ENCODE measurements around the gene RPS6KB1. TPM values are rescaled to one million over a fixed set of nuclear protein-coding genes. Genes with fewer than 3 reads are reported as not detected.
A peak's percentile ranks its signal among the peaks of the same experiment; 100 is the strongest.

The RPS6KB1 gene
- total and polyA plus RNA-seq, 9 of the 15 experiments (the other 6 are each of a cell fraction or from before 2014, with no cell fraction given), result 8.8 to 60.7 (median 35.1) TPM

GRCh38 chr17:59916446-59916845 lies 23.5 kb downstream of the RPS6KB1 start:
- CTCF ChIA-PET (ENCODE audit: low intra/inter-chr PET ratio), result no interaction called here
- in situ Hi-C loops (cut with MboI), result loop anchor here (5.0 kb wide), 1 partner anchor 121 kb away; no protein-coding TSS in a partner anchor

More at GRCh38 chr17:59916446-59916845, 23.5 kb downstream of the RPS6KB1 start:
- no peaks in the 10 kb centered on the region for H3K4me1 ChIP-seq (replicated peaks in 1 of 2; ENCODE audit: control insufficient read depth in 2 of 2, insufficient read depth in 2 of 2, low read length in 2 of 2)
- no peaks in the 10 kb centered on the region for H3K27me3 ChIP-seq (ENCODE audit: control insufficient read depth in 2 of 2, insufficient read depth in 2 of 2, low read length in 2 of 2)
- intact Hi-C loops (cut with micrococcal nuclease), result no loop called here
- ATAC-seq (no peak), DNase-seq (ENCODE audit: extremely low read depth in 1 of 4, low spot score in 3 of 4) (no peak), FAIRE-seq (no peak)
- POLR2A ChIA-PET, result no interaction called here
- no peak for TF ChIP-seq MAFG (tag; conservative IDR thresholded peaks at IDR 0.05)
- TF ChIP-seq TARDBP (IDR thresholded peaks at IDR 0.05), result no peak
- no peak for TF ChIP-seq NUFIP1 (IDR thresholded peaks at IDR 0.05; ENCODE audit: partially characterized antibody)
- TF ChIP-seq RFX1 (IDR thresholded peaks at IDR 0.05), result peak; percentile 12; the same call in 1 of the 2 replicates
- TF ChIP-seq FIP1L1 (IDR thresholded peaks at IDR 0.05; ENCODE audit: low read depth, low read length, poor library complexity, severe bottlenecking), result no peak
- TF ChIP-seq, protein P1, sequence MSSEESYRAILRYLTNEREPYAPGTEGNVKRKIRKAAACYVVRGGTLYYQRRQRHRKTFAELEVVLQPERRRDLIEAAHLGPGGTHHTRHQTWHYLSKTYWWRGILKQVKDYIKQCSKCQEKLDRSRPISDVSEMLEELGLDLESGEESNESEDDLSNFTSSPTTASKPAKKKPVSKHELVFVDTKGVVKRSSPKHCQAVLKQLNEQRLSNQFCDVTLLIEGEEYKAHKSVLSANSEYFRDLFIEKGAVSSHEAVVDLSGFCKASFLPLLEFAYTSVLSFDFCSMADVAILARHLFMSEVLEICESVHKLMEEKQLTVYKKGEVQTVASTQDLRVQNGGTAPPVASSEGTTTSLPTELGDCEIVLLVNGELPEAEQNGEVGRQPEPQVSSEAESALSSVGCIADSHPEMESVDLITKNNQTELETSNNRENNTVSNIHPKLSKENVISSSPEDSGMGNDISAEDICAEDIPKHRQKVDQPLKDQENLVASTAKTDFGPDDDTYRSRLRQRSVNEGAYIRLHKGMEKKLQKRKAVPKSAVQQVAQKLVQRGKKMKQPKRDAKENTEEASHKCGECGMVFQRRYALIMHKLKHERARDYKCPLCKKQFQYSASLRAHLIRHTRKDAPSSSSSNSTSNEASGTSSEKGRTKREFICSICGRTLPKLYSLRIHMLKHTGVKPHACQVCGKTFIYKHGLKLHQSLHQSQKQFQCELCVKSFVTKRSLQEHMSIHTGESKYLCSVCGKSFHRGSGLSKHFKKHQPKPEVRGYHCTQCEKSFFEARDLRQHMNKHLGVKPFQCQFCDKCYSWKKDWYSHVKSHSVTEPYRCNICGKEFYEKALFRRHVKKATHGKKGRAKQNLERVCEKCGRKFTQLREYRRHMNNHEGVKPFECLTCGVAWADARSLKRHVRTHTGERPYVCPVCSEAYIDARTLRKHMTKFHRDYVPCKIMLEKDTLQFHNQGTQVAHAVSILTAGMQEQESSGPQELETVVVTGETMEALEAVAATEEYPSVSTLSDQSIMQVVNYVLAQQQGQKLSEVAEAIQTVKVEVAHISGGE (CRISPR knock-in tag; IDR thresholded peaks at IDR 0.05), result peak in 1 of 3 experiments; percentile 64; a peak in 2 of 6 replicates
- no peak for TF ChIP-seq POLR3G (IDR thresholded peaks at IDR 0.05; ENCODE audit: extremely low read depth, insufficient read length, insufficient replicate concordance)
- no peaks in the 10 kb centered on the region for H3K9me1 ChIP-seq (ENCODE audit: control insufficient read depth, insufficient read depth, low read length)
- 0 out of 3 replicates have a peak, but pooled peaks cover 3% of the 10 kb centered on the region for H3K79me2 ChIP-seq (ENCODE audit: control insufficient read depth, insufficient read depth, low read length)
- H3K9me3 ChIP-seq (replicated peaks; ENCODE audit: control insufficient read depth, insufficient read depth, low read depth, low read length), result no peaks in the 10 kb centered on the region
- no peak overlapping the region for H3K4me2 ChIP-seq (ENCODE audit: insufficient read depth, low read length)
- H2AFZ ChIP-seq (ENCODE audit: low read depth, low read length), result no peak overlapping the region
- no peak overlapping the region for H3K9ac ChIP-seq (ENCODE audit: insufficient read depth in 1 of 2, low read depth in 2 of 2, low read length in 2 of 2)
- no peak overlapping the region for H3K4me3 ChIP-seq
- H3K27ac ChIP-seq (ENCODE audit: extremely low read depth, low read depth, low read length), result no peak overlapping the region
- H3K36me3 ChIP-seq (ENCODE audit: control insufficient read depth, insufficient read depth, low read length), result peaks cover 80% of the 10 kb centered on the region
- no peaks in the 10 kb centered on the region for H4K20me1 ChIP-seq (replicated peaks; ENCODE audit: control insufficient read depth, insufficient read depth, low read length)
- no TSS peak for BruUV-seq (replicated peaks)
